K562 (cell line): ENCODE data around the gene GARIN5B. TPM values are rescaled to one million over a fixed set of nuclear protein-coding genes. Genes with fewer than 3 reads are reported as not detected.
A peak's percentile ranks its signal among the peaks of the same experiment; 100 is the strongest.

Experiments
- FOXK1 ChIP-seq: sonication (generic); formaldehyde crosslinking; IDR thresholded peaks from 2 replicates; pipeline ENCODE4 v1.8.0; 2022; ENCODE audit warnings: missing genetic modification reagents, mild to moderate bottlenecking, borderline replicate concordance
- GABPA ChIP-seq: fragments of 200-800 bp; sonication (Bioruptor generic); conservative IDR thresholded peaks from 2 replicates; pipeline ENCODE4 v1.6.1; 2016; ENCODE audit warnings: low read depth, missing genetic modification characterization, missing compliant biosample characterization
- GABPB1 ChIP-seq: sonication (generic); formaldehyde crosslinking; IDR thresholded peaks from 2 replicates; pipeline ENCODE4 v1.8.0; 2022; ENCODE audit warnings: mild to moderate bottlenecking, missing genetic modification reagents
- KAT7 ChIP-seq: sonication (generic); formaldehyde crosslinking; IDR thresholded peaks from 2 replicates; pipeline ENCODE4 v1.8.0; 2022; ENCODE audit warnings: missing genetic modification reagents, mild to moderate bottlenecking, borderline replicate concordance
- KLF10 ChIP-seq: fragments of 250-450 bp; sonication (Bioruptor Pico); IDR thresholded peaks from 2 replicates; pipeline ENCODE4 v1.6.1; 2021; ENCODE audit warnings: matching md5 sums
- MAFK ChIP-seq: IDR thresholded peaks from 2 replicates; pipeline ENCODE4 v1.6.1; 2011; ENCODE audit warnings: low read length, improper control_type of control experiment
- MCM3 ChIP-seq: fragments of 450-650 bp; IDR thresholded peaks from 2 replicates; pipeline ENCODE4 v1.6.1; 2016
- MIER1 ChIP-seq: fragments of 450-650 bp; IDR thresholded peaks from 2 replicates; pipeline ENCODE4 v1.6.1; 2016; ENCODE audit warnings: antibody characterized with exemption, mild to moderate bottlenecking, low read depth
- MYBL2 ChIP-seq, 2 experiments: fragments of 450-650 bp in 1 of 2; sonication (generic) in 1 of 2; formaldehyde crosslinking in 1 of 2; IDR thresholded peaks; 2 replicates each; pipeline versions ENCODE4 v1.6.1 to v1.8.1; 2017 to 2022; ENCODE audit warnings: borderline replicate concordance in 1 of 2, inconsistent platforms in 1 of 2, low read depth in 1 of 2, mild to moderate bottlenecking in 1 of 2, missing genetic modification reagents in 1 of 2, moderate library complexity in 1 of 2
- NFE2 ChIP-seq: IDR thresholded peaks from 2 replicates; pipeline ENCODE4 v1.6.1; 2014; ENCODE audit warnings: antibody characterized with exemption, low read depth
- PCBP1 ChIP-seq: fragments of 200-400 bp; formaldehyde crosslinking; IDR thresholded peaks from 2 replicates; pipeline ENCODE4 v1.6.1; 2018; ENCODE audit warnings: mild to moderate bottlenecking, low read depth, low read length; ENCODE audit not compliant: poor library complexity, severe bottlenecking
- POLR2G ChIP-seq: fragments of 200-400 bp; formaldehyde crosslinking; IDR thresholded peaks from 2 replicates; pipeline ENCODE4 v1.6.1; 2017; ENCODE audit warnings: low read depth, mild to moderate bottlenecking, antibody characterized with exemption, low read length, moderate library complexity
- POLR2H ChIP-seq: IDR thresholded peaks from 2 replicates; pipeline ENCODE4 v1.6.1; 2016; ENCODE audit warnings: missing genetic modification characterization, low read depth, mild to moderate bottlenecking, control low read depth, missing compliant biosample characterization, moderate library complexity
- TAF9B ChIP-seq: fragments of 450-650 bp; IDR thresholded peaks from 2 replicates; pipeline ENCODE4 v1.6.1; 2018; ENCODE audit warnings: mild to moderate bottlenecking; ENCODE audit not compliant: partially characterized antibody
- TGIF2 ChIP-seq: sonication (generic); formaldehyde crosslinking; IDR thresholded peaks from 2 replicates; pipeline ENCODE4 v1.8.1; 2022; ENCODE audit warnings: mild to moderate bottlenecking, missing genetic modification reagents, moderate library complexity
- polyA plus RNA-seq, 8 experiments: library from polyadenylated mRNA; depleted of rRNA in 4 of 8; stranded (reverse) in 5 of 8; unstranded in 3 of 8; fragments of >200 nt; fragmentation: Nextera tagmentation in 2 of 8; fragmentation: Illumina TruSeq in 1 of 8; extraction: Ambion mirVana in 2 of 8; extraction: Trizol in 1 of 8; gene quantifications; 2 replicates each; pipeline versions ENCODE4 v1.2.1 to v1.2.3, GENCODE V29; 2011 to 2014; ENCODE audit warnings: inconsistent platforms in 1 of 8, missing spikeins in 1 of 8
- total RNA-seq, 7 experiments: library from RNA; depleted of rRNA in 6 of 7; stranded (reverse); fragments of >200 nt in 6 of 7; fragmentation: Illumina TruSeq in 2 of 7; extraction: Trizol in 2 of 7; gene quantifications; 2 replicates each; pipeline versions ENCODE4 v1.2.1 to v1.2.3, GENCODE V29; 2011 to 2021; ENCODE audit warnings: low replicate concordance in 1 of 7
- TF ChIP-seq, protein P1 (sequence below): fragments of 250-450 bp; sonication (Bioruptor Pico); IDR thresholded peaks from 2 replicates; pipeline ENCODE4 v1.9.0; 2021; ENCODE audit warnings: mild to moderate bottlenecking, inconsistent platforms
- TF ChIP-seq, protein P2 (sequence below), 2 experiments: fragments of 450-650 bp in 1 of 2; IDR thresholded peaks; 2 replicates each; pipeline ENCODE4 v1.6.1; 2011 to 2017; ENCODE audit warnings: low read depth in 2 of 2, antibody characterized with exemption in 1 of 2, borderline replicate concordance in 1 of 2, low read length in 1 of 2, mild to moderate bottlenecking in 1 of 2, mixed read lengths in 1 of 2; ENCODE audit not compliant: control insufficient read depth in 1 of 2
- TF ChIP-seq, protein P3 (sequence below): sonication (generic); formaldehyde crosslinking; IDR thresholded peaks from 2 replicates; pipeline ENCODE4 v1.8.0; 2022; ENCODE audit warnings: mild to moderate bottlenecking, low read depth, missing genetic modification reagents
- TF ChIP-seq, protein P4 (sequence below): fragments of 450-650 bp; formaldehyde crosslinking; IDR thresholded peaks from 2 replicates; pipeline ENCODE4 v1.4.0; 2022; ENCODE audit warnings: mild to moderate bottlenecking, moderate library complexity

The GARIN5B gene
- total and polyA plus RNA-seq, 9 of the 15 experiments (the other 6 are each of a cell fraction or from before 2014, with no cell fraction given) = not detected

DNA sequence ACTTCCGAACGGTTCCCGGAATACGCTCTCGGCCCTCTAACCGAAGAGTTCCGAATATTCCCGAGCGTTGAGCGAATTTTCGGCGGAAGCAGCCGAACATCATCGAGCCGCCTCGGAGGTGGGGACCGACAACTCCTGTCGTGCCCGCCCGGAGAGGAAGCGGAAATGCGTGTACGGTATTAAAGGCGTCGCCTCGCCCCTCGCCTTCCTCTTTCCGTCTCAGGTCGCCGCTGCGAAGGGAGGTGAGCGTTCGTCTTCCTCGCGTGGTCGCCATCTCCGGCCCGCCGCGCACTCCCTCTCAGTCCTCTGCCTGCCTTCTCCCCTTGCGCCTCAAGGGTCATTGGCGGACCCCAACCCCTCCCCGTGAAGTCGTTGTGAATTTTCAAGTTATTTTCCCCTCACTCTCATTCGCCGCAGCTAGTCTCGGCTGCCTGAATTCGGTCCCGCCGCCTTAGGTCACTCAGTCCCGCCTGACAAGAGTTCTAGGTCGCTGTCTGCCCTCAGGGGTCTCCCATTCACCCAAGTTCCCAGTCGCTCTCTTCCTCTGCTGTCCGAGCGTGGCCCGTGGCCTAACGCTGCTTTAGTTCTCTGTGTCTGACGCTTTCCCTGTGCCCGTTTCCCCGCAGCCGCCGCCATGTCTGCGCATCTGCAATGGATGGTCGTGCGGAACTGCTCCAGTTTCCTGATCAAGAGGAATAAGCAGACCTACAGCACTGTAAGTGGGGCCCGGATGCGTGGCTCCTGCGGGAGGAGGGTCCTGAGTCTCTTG, 22.8 kb upstream of the GARIN5B start, which contains the start of gene RPL28 (continued):
- TF ChIP-seq, protein P1, sequence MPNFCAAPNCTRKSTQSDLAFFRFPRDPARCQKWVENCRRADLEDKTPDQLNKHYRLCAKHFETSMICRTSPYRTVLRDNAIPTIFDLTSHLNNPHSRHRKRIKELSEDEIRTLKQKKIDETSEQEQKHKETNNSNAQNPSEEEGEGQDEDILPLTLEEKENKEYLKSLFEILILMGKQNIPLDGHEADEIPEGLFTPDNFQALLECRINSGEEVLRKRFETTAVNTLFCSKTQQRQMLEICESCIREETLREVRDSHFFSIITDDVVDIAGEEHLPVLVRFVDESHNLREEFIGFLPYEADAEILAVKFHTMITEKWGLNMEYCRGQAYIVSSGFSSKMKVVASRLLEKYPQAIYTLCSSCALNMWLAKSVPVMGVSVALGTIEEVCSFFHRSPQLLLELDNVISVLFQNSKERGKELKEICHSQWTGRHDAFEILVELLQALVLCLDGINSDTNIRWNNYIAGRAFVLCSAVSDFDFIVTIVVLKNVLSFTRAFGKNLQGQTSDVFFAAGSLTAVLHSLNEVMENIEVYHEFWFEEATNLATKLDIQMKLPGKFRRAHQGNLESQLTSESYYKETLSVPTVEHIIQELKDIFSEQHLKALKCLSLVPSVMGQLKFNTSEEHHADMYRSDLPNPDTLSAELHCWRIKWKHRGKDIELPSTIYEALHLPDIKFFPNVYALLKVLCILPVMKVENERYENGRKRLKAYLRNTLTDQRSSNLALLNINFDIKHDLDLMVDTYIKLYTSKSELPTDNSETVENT (CRISPR knock-in tag) = peak; percentile 80; the same call in 1 of the 2 replicates
- TF ChIP-seq MIER1 = no peak
- TF ChIP-seq, protein P2, sequence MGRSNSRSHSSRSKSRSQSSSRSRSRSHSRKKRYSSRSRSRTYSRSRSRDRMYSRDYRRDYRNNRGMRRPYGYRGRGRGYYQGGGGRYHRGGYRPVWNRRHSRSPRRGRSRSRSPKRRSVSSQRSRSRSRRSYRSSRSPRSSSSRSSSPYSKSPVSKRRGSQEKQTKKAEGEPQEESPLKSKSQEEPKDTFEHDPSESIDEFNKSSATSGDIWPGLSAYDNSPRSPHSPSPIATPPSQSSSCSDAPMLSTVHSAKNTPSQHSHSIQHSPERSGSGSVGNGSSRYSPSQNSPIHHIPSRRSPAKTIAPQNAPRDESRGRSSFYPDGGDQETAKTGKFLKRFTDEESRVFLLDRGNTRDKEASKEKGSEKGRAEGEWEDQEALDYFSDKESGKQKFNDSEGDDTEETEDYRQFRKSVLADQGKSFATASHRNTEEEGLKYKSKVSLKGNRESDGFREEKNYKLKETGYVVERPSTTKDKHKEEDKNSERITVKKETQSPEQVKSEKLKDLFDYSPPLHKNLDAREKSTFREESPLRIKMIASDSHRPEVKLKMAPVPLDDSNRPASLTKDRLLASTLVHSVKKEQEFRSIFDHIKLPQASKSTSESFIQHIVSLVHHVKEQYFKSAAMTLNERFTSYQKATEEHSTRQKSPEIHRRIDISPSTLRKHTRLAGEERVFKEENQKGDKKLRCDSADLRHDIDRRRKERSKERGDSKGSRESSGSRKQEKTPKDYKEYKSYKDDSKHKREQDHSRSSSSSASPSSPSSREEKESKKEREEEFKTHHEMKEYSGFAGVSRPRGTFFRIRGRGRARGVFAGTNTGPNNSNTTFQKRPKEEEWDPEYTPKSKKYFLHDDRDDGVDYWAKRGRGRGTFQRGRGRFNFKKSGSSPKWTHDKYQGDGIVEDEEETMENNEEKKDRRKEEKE (IDR thresholded peaks at IDR 0.05; ENCODE audit: borderline replicate concordance in 1 of 2, control insufficient read depth in 1 of 2, low read depth in 2 of 2, low read length in 1 of 2) = no peak
- TF ChIP-seq MAFK = no peak
- TF ChIP-seq, protein P3, sequence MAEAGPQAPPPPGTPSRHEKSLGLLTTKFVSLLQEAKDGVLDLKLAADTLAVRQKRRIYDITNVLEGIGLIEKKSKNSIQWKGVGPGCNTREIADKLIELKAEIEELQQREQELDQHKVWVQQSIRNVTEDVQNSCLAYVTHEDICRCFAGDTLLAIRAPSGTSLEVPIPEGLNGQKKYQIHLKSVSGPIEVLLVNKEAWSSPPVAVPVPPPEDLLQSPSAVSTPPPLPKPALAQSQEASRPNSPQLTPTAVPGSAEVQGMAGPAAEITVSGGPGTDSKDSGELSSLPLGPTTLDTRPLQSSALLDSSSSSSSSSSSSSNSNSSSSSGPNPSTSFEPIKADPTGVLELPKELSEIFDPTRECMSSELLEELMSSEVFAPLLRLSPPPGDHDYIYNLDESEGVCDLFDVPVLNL = no peak
- TF ChIP-seq MCM3 = no peak
- no peak for TF ChIP-seq PCBP1
- peak; percentile 95 for TF ChIP-seq GABPB1 (CRISPR knock-in tag)
- 0 out of 2 replicates have a peak, but pooled peaks have one; percentile 15 for TF ChIP-seq NFE2
- no peak for TF ChIP-seq KLF10 (CRISPR knock-in tag)
- 0 out of 2 replicates have a peak, but pooled peaks have one; percentile 47 for TF ChIP-seq FOXK1
- peak; percentile 98 for TF ChIP-seq POLR2H (tag)
- TF ChIP-seq, protein P4, sequence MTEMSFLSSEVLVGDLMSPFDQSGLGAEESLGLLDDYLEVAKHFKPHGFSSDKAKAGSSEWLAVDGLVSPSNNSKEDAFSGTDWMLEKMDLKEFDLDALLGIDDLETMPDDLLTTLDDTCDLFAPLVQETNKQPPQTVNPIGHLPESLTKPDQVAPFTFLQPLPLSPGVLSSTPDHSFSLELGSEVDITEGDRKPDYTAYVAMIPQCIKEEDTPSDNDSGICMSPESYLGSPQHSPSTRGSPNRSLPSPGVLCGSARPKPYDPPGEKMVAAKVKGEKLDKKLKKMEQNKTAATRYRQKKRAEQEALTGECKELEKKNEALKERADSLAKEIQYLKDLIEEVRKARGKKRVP (CRISPR knock-in tag) = no peak
- TF ChIP-seq GABPA (tag) = peak; percentile 95
- peak; percentile 100 for TF ChIP-seq POLR2G
- TF ChIP-seq TGIF2 = no peak
- TF ChIP-seq MYBL2 (IDR thresholded peaks at IDR 0.05; ENCODE audit: low read depth) = no peak
- no peak for TF ChIP-seq MYBL2 (CRISPR knock-in tag; IDR thresholded peaks at IDR 0.05; ENCODE audit: borderline replicate concordance)
- peak; percentile 99 for TF ChIP-seq TAF9B
- TF ChIP-seq KAT7 (CRISPR knock-in tag) = peak; percentile 61; the same call in 1 of the 2 replicates
